GM21528 (cell line): ENCODE results near the gene EBF3.

Experiments
- ATAC-seq: cut with Tn5 transposase; IDR thresholded peaks from one replicate; pipeline ENCODE4 v1.9.1; 2021; ENCODE audit warnings: mild to moderate bottlenecking, moderate library complexity; ENCODE audit not compliant: unreplicated experiment, low FRiP score

The EBF3 gene

GRCh38 chr10:129894698-129895097 is 69.4 kb downstream of the EBF3 start:
- ATAC-seq, result no peak

- ATAC-seq, result no peak
Observed at GRCh38 chr10:129893104-129894089, 70.7 kb downstream of the EBF3 start.

- no peak for ATAC-seq
Observed at GRCh38 chr10:129892548-129893052, 71.5 kb downstream of the EBF3 start.

GRCh38 chr10:129891806-129892205 is 72.3 kb downstream of the EBF3 start:
- no peak for ATAC-seq

- ATAC-seq, result no peak
Observed at GRCh38 chr10:129890170-129890569, 73.9 kb downstream of the EBF3 start.

GRCh38 chr10:129888784-129889616 is 75.1 kb downstream of the EBF3 start:
- ATAC-seq, result no peak

GRCh38 chr10:129887986-129888783 is 75.9 kb downstream of the EBF3 start:
- no peak for ATAC-seq

- no peak for ATAC-seq
Observed at GRCh38 chr10:129887381-129887905, 76.6 kb downstream of the EBF3 start.

GRCh38 chr10:129886263-129886662 is 77.8 kb downstream of the EBF3 start:
- ATAC-seq, result no peak

GRCh38 chr10:129885526-129885925 is 78.5 kb downstream of the EBF3 start:
- ATAC-seq, result no peak

GRCh38 chr10:129884398-129885078 is 79.5 kb downstream of the EBF3 start:
- no peak for ATAC-seq

GRCh38 chr10:129883626-129884397 is 80.3 kb downstream of the EBF3 start:
- ATAC-seq, result no peak

GRCh38 chr10:129883029-129883428 is 81.0 kb downstream of the EBF3 start:
- no peak for ATAC-seq

- no peak for ATAC-seq
Observed at GRCh38 chr10:129882291-129883010, 81.6 kb downstream of the EBF3 start.

GRCh38 chr10:129881641-129882040 is 82.4 kb downstream of the EBF3 start:
- ATAC-seq, result no peak

GRCh38 chr10:129880191-129880870 is 83.7 kb downstream of the EBF3 start:
- no peak for ATAC-seq

GRCh38 chr10:129879655-129880054 is 84.4 kb downstream of the EBF3 start:
- no peak for ATAC-seq

- no peak for ATAC-seq
Observed at GRCh38 chr10:129878835-129879234, 85.2 kb downstream of the EBF3 start.
